Loucy (cell line): ENCODE results near the gene HADHB.
"Not testable (repeated sequence)": the region's sequence is repeated elsewhere in the genome, so short reads cannot be mapped to it uniquely, and the experiment has no call there.

Experiments used
- H2AFZ ChIP-seq: fragments of 200-600 bp; sonication (generic); 2 replicates; pipeline ENCODE4 v1.6.0; 2016; ENCODE audit warnings: antibody characterized with exemption, mild to moderate bottlenecking, low read length, moderate library complexity
- H3F3A ChIP-seq: fragments of 200-600 bp; 2 replicates; pipeline ENCODE4 v1.6.0; 2016; ENCODE audit warnings: antibody characterized with exemption, low read depth, mild to moderate bottlenecking
- H3K27me3 ChIP-seq: fragments of 200-600 bp; sonication (generic); 2 replicates; pipeline ENCODE4 v1.6.1; 2014; ENCODE audit warnings: low read length, mild to moderate bottlenecking; ENCODE audit not compliant: insufficient read depth, poor library complexity, severe bottlenecking
- H3K36me3 ChIP-seq: fragments of 200-600 bp; sonication (generic); 2 replicates; pipeline ENCODE4 v1.6.1; 2016; ENCODE audit warnings: low read length; ENCODE audit not compliant: insufficient read depth
- H3K4me1 ChIP-seq: fragments of 200-600 bp; sonication (generic); 2 replicates; pipeline ENCODE4 v1.5.1; 2014; ENCODE audit warnings: low read length, mild to moderate bottlenecking; ENCODE audit not compliant: insufficient read depth, poor library complexity, severe bottlenecking
- H3K4me2 ChIP-seq: fragments of 200-600 bp; sonication (generic); 2 replicates; pipeline ENCODE4 v1.6.0; 2014; ENCODE audit warnings: antibody characterized with exemption, low read length, low read depth, mild to moderate bottlenecking; ENCODE audit not compliant: poor library complexity, severe bottlenecking
- H3K4me3 ChIP-seq: fragments of 200-600 bp; sonication (generic); 2 replicates; pipeline ENCODE4 v1.5.1; 2014; ENCODE audit warnings: low read length, mild to moderate bottlenecking, mixed read lengths; ENCODE audit not compliant: poor library complexity, severe bottlenecking
- H3K79me2 ChIP-seq: fragments of 200-600 bp; sonication (generic); 2 replicates; pipeline ENCODE4 v1.6.1; 2014; ENCODE audit warnings: low read length; ENCODE audit not compliant: insufficient read depth
- H3K9ac ChIP-seq: fragments of 200-600 bp; sonication (generic); 2 replicates; pipeline ENCODE4 v1.6.0; 2014; ENCODE audit warnings: mild to moderate bottlenecking, low read depth, low read length, moderate library complexity; ENCODE audit not compliant: poor library complexity, severe bottlenecking
- H3K9me2 ChIP-seq: fragments of 200-600 bp; sonication (generic); replicated peaks from 2 replicates; pipeline ENCODE4 v1.6.1; 2016; ENCODE audit warnings: low read depth, low read length, mixed read lengths
- H3K9me3 ChIP-seq: fragments of 200-600 bp; sonication (generic); 2 replicates; pipeline ENCODE4 v1.6.1; 2014; ENCODE audit warnings: mild to moderate bottlenecking, antibody characterized with exemption, low read length, low read depth; ENCODE audit not compliant: insufficient read depth
- H4K20me1 ChIP-seq: fragments of 200-600 bp; sonication (generic); 2 replicates; pipeline ENCODE4 v1.6.0; 2014; ENCODE audit warnings: antibody characterized with exemption, low read length, mild to moderate bottlenecking; ENCODE audit not compliant: insufficient read depth, poor library complexity, severe bottlenecking
- EZH2phosphoT487 ChIP-seq: fragments of 200-600 bp; IDR thresholded peaks from 2 replicates; pipeline ENCODE4 v1.6.1; 2018; ENCODE audit warnings: antibody characterized with exemption, mild to moderate bottlenecking, moderate library complexity, borderline replicate concordance
- TF ChIP-seq, protein P1 (sequence below): fragments of 200-600 bp; sonication (generic); conservative IDR thresholded peaks from 2 replicates; pipeline ENCODE4 v1.5.1; 2014; ENCODE audit warnings: mild to moderate bottlenecking, antibody characterized with exemption, low read length

The HADHB gene

DNA sequence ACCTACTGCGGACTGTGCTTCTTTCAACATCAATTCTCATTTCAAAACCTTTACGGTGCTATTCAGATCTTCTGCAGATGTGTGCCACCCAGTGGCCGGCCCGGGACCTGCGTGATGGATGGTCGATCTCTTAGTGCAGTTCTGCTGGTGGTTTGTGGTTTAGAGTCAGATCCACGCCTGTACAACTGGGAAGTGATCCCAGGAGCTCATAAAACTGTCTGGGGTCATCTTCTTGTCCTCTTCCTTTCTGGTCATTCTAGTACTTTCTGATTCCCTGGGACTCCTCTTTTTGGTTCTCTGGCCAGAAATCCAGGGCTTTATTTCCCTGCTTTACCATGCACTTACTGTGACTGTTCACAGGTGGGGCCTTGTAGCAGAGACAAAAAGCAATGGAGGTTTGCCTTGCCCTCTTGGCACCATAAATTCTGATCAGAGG is 85.4 kb downstream of the HADHB start:
- peaks cover 13% of the 10 kb centered on the region for H3K4me1 ChIP-seq
- no peaks in the 10 kb centered on the region for H3F3A ChIP-seq
- H3K4me3 ChIP-seq: no peak overlapping the region
- H3K79me2 ChIP-seq: no peaks in the 10 kb centered on the region
- TF ChIP-seq EZH2phosphoT487: no peak
- TF ChIP-seq, protein P1, sequence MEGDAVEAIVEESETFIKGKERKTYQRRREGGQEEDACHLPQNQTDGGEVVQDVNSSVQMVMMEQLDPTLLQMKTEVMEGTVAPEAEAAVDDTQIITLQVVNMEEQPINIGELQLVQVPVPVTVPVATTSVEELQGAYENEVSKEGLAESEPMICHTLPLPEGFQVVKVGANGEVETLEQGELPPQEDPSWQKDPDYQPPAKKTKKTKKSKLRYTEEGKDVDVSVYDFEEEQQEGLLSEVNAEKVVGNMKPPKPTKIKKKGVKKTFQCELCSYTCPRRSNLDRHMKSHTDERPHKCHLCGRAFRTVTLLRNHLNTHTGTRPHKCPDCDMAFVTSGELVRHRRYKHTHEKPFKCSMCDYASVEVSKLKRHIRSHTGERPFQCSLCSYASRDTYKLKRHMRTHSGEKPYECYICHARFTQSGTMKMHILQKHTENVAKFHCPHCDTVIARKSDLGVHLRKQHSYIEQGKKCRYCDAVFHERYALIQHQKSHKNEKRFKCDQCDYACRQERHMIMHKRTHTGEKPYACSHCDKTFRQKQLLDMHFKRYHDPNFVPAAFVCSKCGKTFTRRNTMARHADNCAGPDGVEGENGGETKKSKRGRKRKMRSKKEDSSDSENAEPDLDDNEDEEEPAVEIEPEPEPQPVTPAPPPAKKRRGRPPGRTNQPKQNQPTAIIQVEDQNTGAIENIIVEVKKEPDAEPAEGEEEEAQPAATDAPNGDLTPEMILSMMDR: peak; percentile 96
- peak overlapping the region; percentile 29 for H3K4me2 ChIP-seq
- H3K27me3 ChIP-seq: no peaks in the 10 kb centered on the region
- no peaks in the 10 kb centered on the region for H3K36me3 ChIP-seq
- no peaks in the 10 kb centered on the region for H4K20me1 ChIP-seq
- H3K9ac ChIP-seq: peak overlapping the region; percentile 21
- H2AFZ ChIP-seq: peak overlapping the region; percentile 64
- H3K9me3 ChIP-seq: no peaks in the 10 kb centered on the region
- no peaks in the 10 kb centered on the region for H3K9me2 ChIP-seq

DNA sequence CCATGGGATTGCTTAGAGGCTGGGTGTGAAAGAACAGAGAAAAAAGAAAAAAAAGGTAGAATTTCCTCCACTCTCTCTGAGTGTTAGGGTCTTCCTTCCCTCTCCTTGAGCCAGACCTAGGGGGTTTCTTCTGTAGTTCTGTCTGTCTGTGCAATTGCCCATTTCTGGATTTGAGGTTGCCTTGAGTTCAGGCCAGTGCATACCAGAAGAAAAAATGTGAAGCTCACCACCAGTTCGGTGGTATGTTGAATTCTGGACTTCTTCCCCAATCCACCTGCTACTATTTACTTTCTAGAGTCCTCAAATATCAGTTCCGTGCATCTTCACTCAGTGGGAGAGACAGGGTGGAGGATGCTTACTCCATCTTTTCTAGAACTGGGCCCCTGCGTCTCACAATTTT is 85.9 kb downstream of the HADHB start:
- H2AFZ ChIP-seq: peak overlapping the region; percentile 64
- H3K79me2 ChIP-seq: no peaks in the 10 kb centered on the region
- TF ChIP-seq EZH2phosphoT487: no peak
- TF ChIP-seq, protein P1: no peak
- H3K4me2 ChIP-seq: peak overlapping the region; percentile 29
- no peak overlapping the region for H3K4me3 ChIP-seq
- H3K9me3 ChIP-seq: no peaks in the 10 kb centered on the region
- H4K20me1 ChIP-seq: no peaks in the 10 kb centered on the region
- H3K36me3 ChIP-seq: no peaks in the 10 kb centered on the region
- peaks cover 13% of the 10 kb centered on the region for H3K4me1 ChIP-seq
- H3K27me3 ChIP-seq: no peaks in the 10 kb centered on the region
- no peaks in the 10 kb centered on the region for H3K9me2 ChIP-seq
- no peaks in the 10 kb centered on the region for H3F3A ChIP-seq
- H3K9ac ChIP-seq: peak overlapping the region; percentile 21

DNA sequence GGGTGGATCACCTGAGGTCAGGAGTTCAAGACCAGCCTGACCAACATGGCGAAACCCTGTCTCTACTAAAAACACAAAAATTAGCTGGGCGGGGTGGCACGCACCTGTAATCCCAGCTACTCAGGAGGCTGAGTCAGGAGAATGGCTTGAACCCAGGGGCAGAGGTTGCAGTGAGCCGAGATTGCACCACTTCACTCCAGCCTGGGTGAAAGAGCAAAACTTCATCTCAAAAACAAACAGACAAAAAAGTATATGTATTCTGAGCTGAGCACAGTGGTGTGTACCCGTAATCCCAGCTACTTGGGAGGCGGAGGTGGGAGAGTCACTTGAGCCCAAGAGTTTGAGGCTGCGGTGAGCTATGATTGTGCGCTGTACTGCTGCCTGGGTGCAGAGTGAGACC is 86.6 kb downstream of the HADHB start:
- not testable (repeated sequence) for H3K4me3 ChIP-seq, H3K79me2 ChIP-seq, H3F3A ChIP-seq, H3K9me2 ChIP-seq, H3K9me3 ChIP-seq, H3K9ac ChIP-seq, H3K27me3 ChIP-seq, H3K4me2 ChIP-seq, H3K36me3 ChIP-seq, H4K20me1 ChIP-seq, H2AFZ ChIP-seq
- peaks cover 13% of the 10 kb centered on the region for H3K4me1 ChIP-seq

DNA sequence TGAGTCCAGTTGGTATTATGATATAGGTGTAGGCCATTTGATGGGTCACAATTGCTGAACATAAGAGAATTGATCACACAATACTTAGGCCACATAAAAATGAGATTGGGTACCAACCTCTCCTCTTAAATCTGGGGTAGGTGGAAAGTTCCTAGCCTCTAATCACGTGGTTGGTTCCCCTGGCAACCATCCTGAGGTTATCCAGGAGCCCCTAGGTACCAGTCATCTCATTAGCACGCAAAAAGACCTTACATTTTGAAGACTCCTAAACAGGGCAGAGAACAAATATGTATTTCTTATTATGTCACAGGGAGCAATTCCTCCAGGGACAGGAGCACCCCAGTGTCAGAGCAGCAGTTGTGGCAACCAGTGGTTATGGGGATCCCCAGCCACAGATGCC is 88.6 kb downstream of the HADHB start:
- Histone ChIP-seq H3K79me2 (no peaks in the 10 kb centered on the region), H3K36me3 (no peaks in the 10 kb centered on the region), H3K4me1 (peaks cover 13% of the 10 kb centered on the region), H3K9me2 (no peaks in the 10 kb centered on the region), H3F3A (no peaks in the 10 kb centered on the region), H2AFZ (no peak overlapping the region), H3K4me2 (no peak overlapping the region), H3K9me3 (no peaks in the 10 kb centered on the region), H3K4me3 (no peak overlapping the region), H3K9ac (no peak overlapping the region), H3K27me3 (no peaks in the 10 kb centered on the region), H4K20me1 (no peaks in the 10 kb centered on the region)
- TF ChIP-seq, protein P1: no peak
- no peak for TF ChIP-seq EZH2phosphoT487
